ENCODE results near the gene C11orf91.

C11orf91 gene

GRCh38 chr11:33725496-33725895, 24.9 kb upstream of the C11orf91 start:
- TF ChIP-seq, protein P1, sequence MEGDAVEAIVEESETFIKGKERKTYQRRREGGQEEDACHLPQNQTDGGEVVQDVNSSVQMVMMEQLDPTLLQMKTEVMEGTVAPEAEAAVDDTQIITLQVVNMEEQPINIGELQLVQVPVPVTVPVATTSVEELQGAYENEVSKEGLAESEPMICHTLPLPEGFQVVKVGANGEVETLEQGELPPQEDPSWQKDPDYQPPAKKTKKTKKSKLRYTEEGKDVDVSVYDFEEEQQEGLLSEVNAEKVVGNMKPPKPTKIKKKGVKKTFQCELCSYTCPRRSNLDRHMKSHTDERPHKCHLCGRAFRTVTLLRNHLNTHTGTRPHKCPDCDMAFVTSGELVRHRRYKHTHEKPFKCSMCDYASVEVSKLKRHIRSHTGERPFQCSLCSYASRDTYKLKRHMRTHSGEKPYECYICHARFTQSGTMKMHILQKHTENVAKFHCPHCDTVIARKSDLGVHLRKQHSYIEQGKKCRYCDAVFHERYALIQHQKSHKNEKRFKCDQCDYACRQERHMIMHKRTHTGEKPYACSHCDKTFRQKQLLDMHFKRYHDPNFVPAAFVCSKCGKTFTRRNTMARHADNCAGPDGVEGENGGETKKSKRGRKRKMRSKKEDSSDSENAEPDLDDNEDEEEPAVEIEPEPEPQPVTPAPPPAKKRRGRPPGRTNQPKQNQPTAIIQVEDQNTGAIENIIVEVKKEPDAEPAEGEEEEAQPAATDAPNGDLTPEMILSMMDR (IDR thresholded peaks at IDR 0.05; ENCODE audit: low read depth, low read length, missing control alignments), result no peak
- DNase-seq (ENCODE audit: extremely low read depth, low read depth), result no peak
- no peak overlapping the region for H3K4me3 ChIP-seq (replicated peaks; ENCODE audit: low read depth, low read length)

DNA sequence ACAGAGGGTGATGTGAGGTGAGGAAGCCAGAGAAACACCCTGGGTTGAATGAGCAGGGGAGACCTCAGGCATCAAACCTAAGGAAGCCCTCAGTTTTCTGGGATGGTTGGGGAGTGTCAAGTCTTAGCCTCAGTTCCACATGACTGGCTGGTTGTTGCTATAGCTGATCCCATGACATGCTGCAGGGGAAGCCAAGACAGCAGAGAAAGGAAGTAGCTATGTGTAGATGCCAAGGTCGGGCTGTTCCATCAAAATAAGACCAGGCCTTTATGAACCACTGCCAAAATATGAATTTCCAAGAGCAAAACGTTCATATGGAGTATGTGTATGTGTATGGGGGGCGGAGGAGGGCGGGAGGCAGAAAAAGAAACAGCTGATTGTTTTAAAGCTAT, 24.0 kb upstream of the C11orf91 start:
- no peak overlapping the region for H3K4me3 ChIP-seq (replicated peaks; ENCODE audit: low read depth, low read length)
- no peak for DNase-seq (ENCODE audit: extremely low read depth, low read depth)

GRCh38 chr11:33723238-33723881, 22.7 kb upstream of the C11orf91 start:
- no peak for DNase-seq (ENCODE audit: extremely low read depth, low read depth)
- H3K4me3 ChIP-seq (replicated peaks; ENCODE audit: low read depth, low read length), result no peak overlapping the region

More for the DNA sequence above, 24.0 kb upstream of the C11orf91 start:
- TF ChIP-seq, protein P1 (IDR thresholded peaks at IDR 0.05; ENCODE audit: low read depth, low read length, missing control alignments), result no peak

GRCh38 chr11:33722590-33723234, 22.1 kb upstream of the C11orf91 start:
- no peak for DNase-seq (ENCODE audit: extremely low read depth, low read depth)
- TF ChIP-seq, protein P1 (IDR thresholded peaks at IDR 0.05; ENCODE audit: low read depth, low read length, missing control alignments), result no peak
- no peak overlapping the region for H3K4me3 ChIP-seq (replicated peaks; ENCODE audit: low read depth, low read length)

More at GRCh38 chr11:33723238-33723881, 22.7 kb upstream of the C11orf91 start:
- TF ChIP-seq, protein P1 (IDR thresholded peaks at IDR 0.05; ENCODE audit: low read depth, low read length, missing control alignments), result no peak

DNA sequence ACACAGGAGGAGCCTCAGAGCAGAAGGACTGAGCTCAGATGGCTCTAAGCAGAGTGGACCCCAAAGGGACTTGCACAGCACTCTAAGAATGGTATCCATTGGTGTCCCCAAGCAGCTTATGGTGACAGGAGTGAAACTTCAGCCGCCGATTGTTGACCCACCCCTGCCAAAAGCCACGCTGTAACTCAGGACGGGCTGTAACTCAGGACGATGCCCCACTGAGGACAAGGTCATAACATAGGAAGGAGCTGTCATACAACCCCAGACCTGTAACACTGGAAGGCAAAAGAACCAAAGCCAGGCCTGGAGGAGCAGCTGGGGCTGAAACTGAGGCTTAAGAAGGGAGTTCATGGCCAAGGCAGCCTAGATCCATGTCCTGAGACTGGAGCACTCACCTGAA, 21.4 kb upstream of the C11orf91 start:
- TF ChIP-seq, protein P1 (IDR thresholded peaks at IDR 0.05; ENCODE audit: low read depth, low read length, missing control alignments), result no peak
- no peak for DNase-seq (ENCODE audit: extremely low read depth, low read depth)
- no peak overlapping the region for H3K4me3 ChIP-seq (replicated peaks; ENCODE audit: low read depth, low read length)

- no peak overlapping the region for H3K4me3 ChIP-seq (replicated peaks; ENCODE audit: low read depth, low read length)
- DNase-seq (ENCODE audit: extremely low read depth, low read depth), result no peak
- TF ChIP-seq, protein P1 (IDR thresholded peaks at IDR 0.05; ENCODE audit: low read depth, low read length, missing control alignments), result no peak
These were observed 20.8 kb upstream of the C11orf91 start for GRCh38 chr11:33721426-33721825.
